GM10847 (cell line): ENCODE measurements around the gene ZNF385A.

Experiments used
- POLR2A ChIP-seq: IDR thresholded peaks from 2 replicates; pipeline ENCODE4 v1.6.1; 2011; ENCODE audit not compliant: insufficient read length; ENCODE audit errors: extremely low read depth

ZNF385A gene

GRCh38 chr12:54340846-54341245 lies 43.7 kb downstream of the ZNF385A start:
- no peak for TF ChIP-seq POLR2A

- TF ChIP-seq POLR2A = no peak
Observed at GRCh38 chr12:54338698-54339296, 45.7 kb downstream of the ZNF385A start.

GRCh38 chr12:54337854-54338650 lies 46.5 kb downstream of the ZNF385A start:
- no peak for TF ChIP-seq POLR2A

- no peak for TF ChIP-seq POLR2A
Observed at GRCh38 chr12:54337280-54337842, 47.2 kb downstream of the ZNF385A start.

- no peak for TF ChIP-seq POLR2A
Observed at GRCh38 chr12:54333420-54334034, 51.0 kb downstream of the ZNF385A start.

- no peak for TF ChIP-seq POLR2A
Observed at GRCh38 chr12:54331461-54331860, 53.1 kb downstream of the ZNF385A start.

GRCh38 chr12:54330442-54330841 lies 54.1 kb downstream of the ZNF385A start:
- TF ChIP-seq POLR2A = no peak

- TF ChIP-seq POLR2A = no peak
Observed at GRCh38 chr12:54329759-54330158, 54.8 kb downstream of the ZNF385A start.

GRCh38 chr12:54328595-54329337 lies 55.8 kb downstream of the ZNF385A start:
- TF ChIP-seq POLR2A = no peak

- peak; percentile 69 for TF ChIP-seq POLR2A
Observed at GRCh38 chr12:54324617-54325441, 59.7 kb downstream of the ZNF385A start, which contains the start of gene COPZ1. Gene COPZ1 (plus strand): TSS chr12:54325131. CDS start chr12:54325164, 33 bp downstream.

GRCh38 chr12:54321363-54321762 lies 63.2 kb downstream of the ZNF385A start:
- TF ChIP-seq POLR2A = no peak
